Adipose tissue (tissue), 3 donors: ENCODE data around the gene FKBP1B. TPM values are rescaled to one million over a fixed set of nuclear protein-coding genes. Genes with fewer than 3 reads are reported as not detected.
A peak's percentile ranks its signal among the peaks of the same experiment; 100 is the strongest.

ENCODE experiments used
- H3K27ac ChIP-seq: one replicate; pipeline ENCODE4 v1.5.1; 2013; ENCODE audit warnings: low read depth, low read length
- WGBS, 3 donors: extraction: QIAGEN DNeasy Blood & Tissue Kit; methylation state at CpG; one replicate each; pipeline ENCODE4 v1.1.7; 2013; 5-methylcytosine and 5-hydroxymethylcytosine counted together
- polyA plus RNA-seq, 3 donors: library from polyadenylated mRNA; stranded (reverse); fragments of 200-250 nt; gene quantifications; one replicate each; pipeline ENCODE4 v1.2.3, GENCODE V29; 2013
- donor health status: healthy with polysubstance abuse.
- donor health status: Bipolar disorder and iron deficiency.
- donor health status: healthy.

FKBP1B gene
- polyA plus RNA-seq, 3 donors, result 6.7 to 8.2 (median 7.9) TPM

GRCh38 chr2:24051833-24052232 is 2.3 kb downstream of the FKBP1B start:
- 71 to 78% (median 73%) methylated on average over 8 of the region's 8 CpGs for whole genome bisulfite sequencing, 3 donors
- no peak overlapping the region for H3K27ac ChIP-seq

- 88 to 100% (median 97%) methylated on average over 1 of the region's 1 CpG for WGBS, 3 donors
- no peak overlapping the region for H3K27ac ChIP-seq
These were observed 3.4 kb downstream of the FKBP1B start for GRCh38 chr2:24052951-24053350.

- 79 to 81% (median 81%) methylated on average over 8 of the region's 8 CpGs for WGBS, 3 donors
- no peak overlapping the region for H3K27ac ChIP-seq
These were observed 4.9 kb downstream of the FKBP1B start for GRCh38 chr2:24054366-24055010.

GRCh38 chr2:24055750-24056149 is 6.2 kb downstream of the FKBP1B start:
- WGBS, 3 donors, result 81 to 86% (median 83%) methylated on average over 6 of the region's 6 CpGs

GRCh38 chr2:24058564-24059271 is 9.2 kb downstream of the FKBP1B start:
- 69 to 91% (median 89%) methylated on average over 4 of the region's 4 CpGs for WGBS, 3 donors
- H3K27ac ChIP-seq, result no peak overlapping the region

More at GRCh38 chr2:24055750-24056149, 6.2 kb downstream of the FKBP1B start:
- no peak overlapping the region for H3K27ac ChIP-seq

- 77 to 91% (median 83%) methylated on average over 2 of the region's 2 CpGs for WGBS, 3 donors
- no peak overlapping the region for H3K27ac ChIP-seq
These were observed 15.8 kb downstream of the FKBP1B start for GRCh38 chr2:24065341-24065740.

GRCh38 chr2:24072259-24072658 is 22.7 kb downstream of the FKBP1B start:
- 88 to 97% (median 92%) methylated on average over 4 of the region's 4 CpGs for WGBS, 3 donors
- no peak overlapping the region for H3K27ac ChIP-seq

GRCh38 chr2:24073816-24074215 is 24.3 kb downstream of the FKBP1B start:
- 88 to 92% (median 92%) methylated on average over 6 of the region's 6 CpGs for WGBS, 3 donors
- no peak overlapping the region for H3K27ac ChIP-seq

- WGBS, 3 donors, result 49 to 71% (median 65%) methylated on average over 5 of the region's 5 CpGs
- H3K27ac ChIP-seq, result no peak overlapping the region
These were observed 25.7 kb downstream of the FKBP1B start for GRCh38 chr2:24075259-24075658.

- H3K27ac ChIP-seq, result peak within 1 kb of the TSS; percentile 74
- 1% methylated on average over 59 to 64 of the region's 64 CpGs for WGBS, 3 donors
These were observed 26.6 kb downstream of the FKBP1B start, which contains the start of gene SF3B6 for GRCh38 chr2:24075915-24076848. SF3B6 (minus strand) TSS chr2:24076326; CDS start chr2:24076229, 97 bp downstream.

- H3K27ac ChIP-seq, result peak overlapping the region; percentile 49
- WGBS, 3 donors, result 0 to 5% (median 2%) methylated on average over 40 to 41 of the region's 41 CpGs
These were observed 27.5 kb downstream of the FKBP1B start for GRCh38 chr2:24076849-24077534.

- 6 to 14% (median 6%) methylated on average over 9 of the region's 9 CpGs for WGBS, 3 donors
- H3K27ac ChIP-seq, result no peak overlapping the region
These were observed 28.0 kb downstream of the FKBP1B start for GRCh38 chr2:24077535-24077877.

- no peak overlapping the region for H3K27ac ChIP-seq
- 39 to 76% (median 65%) methylated on average over 2 of the region's 2 CpGs for WGBS, 3 donors
These were observed 28.3 kb downstream of the FKBP1B start for GRCh38 chr2:24077879-24078278.

GRCh38 chr2:24080701-24081100 is 31.2 kb downstream of the FKBP1B start:
- no peak overlapping the region for H3K27ac ChIP-seq
- WGBS, 3 donors, result 59 to 76% (median 66%) methylated on average over 2 of the region's 2 CpGs

GRCh38 chr2:24082787-24083566 is 33.4 kb downstream of the FKBP1B start:
- WGBS, 3 donors, result 79 to 85% (median 82%) methylated on average over 8 of the region's 8 CpGs
- H3K27ac ChIP-seq, result no peak overlapping the region

GRCh38 chr2:24083567-24084385 is 34.2 kb downstream of the FKBP1B start:
- peak overlapping the region; percentile 30 for H3K27ac ChIP-seq
- WGBS, 3 donors, result 5 to 9% (median 8%) methylated on average over 30 of the region's 30 CpGs
